Measurements from ENCODE around the gene SIPA1. TPM values are rescaled to one million over a fixed set of nuclear protein-coding genes. Genes with fewer than 3 reads are reported as not detected.

SIPA1 gene
- total and polyA plus RNA-seq, 2 of the 13 experiments (the other 11 are each of a cell fraction or from before 2014, with no cell fraction given), result 5.8 to 7.7 TPM

DNA sequence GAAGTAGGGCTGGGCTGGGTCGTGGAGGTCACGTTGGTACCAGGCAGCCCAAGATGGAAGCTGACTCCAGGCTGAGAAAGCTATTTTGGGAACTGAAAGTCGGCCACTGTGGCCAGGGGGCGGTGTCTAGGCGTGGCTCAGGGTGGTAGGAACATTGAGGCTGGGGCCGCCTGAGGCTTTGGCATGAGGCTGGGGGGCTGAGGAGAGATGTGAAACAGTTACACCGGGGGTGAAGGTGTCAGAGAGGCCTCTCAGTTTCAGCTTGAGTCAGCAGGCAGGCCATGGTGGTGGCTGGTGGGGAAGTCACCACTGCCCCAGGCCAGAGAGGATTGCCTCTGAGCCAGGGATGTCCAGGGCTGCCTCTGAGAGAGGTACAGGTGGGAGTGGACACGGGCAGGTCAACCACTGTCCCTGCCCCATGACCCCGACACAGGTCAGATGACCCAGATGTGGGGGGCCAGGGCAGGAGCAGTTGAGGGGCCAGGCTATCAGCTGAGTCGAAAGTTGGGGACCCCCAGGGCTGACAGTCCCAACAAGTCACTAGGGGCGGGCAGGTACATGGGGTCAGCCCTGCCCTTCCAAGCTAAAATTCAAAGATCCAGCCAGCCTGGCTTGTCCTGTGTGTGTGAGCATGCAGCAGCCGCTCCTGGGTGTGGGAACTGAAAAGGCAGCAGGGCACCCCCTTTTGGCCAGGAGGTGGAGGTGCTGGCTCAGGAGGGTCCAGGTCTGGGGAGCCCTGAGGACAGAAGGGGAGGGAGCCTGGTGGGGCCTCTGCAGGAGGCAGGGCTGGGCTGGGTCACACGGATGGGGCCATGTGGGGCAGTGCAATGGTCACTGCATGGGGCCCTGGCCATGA, 49.5 kb upstream of the SIPA1 start (continued):
- TF ChIP-seq, protein P1, sequence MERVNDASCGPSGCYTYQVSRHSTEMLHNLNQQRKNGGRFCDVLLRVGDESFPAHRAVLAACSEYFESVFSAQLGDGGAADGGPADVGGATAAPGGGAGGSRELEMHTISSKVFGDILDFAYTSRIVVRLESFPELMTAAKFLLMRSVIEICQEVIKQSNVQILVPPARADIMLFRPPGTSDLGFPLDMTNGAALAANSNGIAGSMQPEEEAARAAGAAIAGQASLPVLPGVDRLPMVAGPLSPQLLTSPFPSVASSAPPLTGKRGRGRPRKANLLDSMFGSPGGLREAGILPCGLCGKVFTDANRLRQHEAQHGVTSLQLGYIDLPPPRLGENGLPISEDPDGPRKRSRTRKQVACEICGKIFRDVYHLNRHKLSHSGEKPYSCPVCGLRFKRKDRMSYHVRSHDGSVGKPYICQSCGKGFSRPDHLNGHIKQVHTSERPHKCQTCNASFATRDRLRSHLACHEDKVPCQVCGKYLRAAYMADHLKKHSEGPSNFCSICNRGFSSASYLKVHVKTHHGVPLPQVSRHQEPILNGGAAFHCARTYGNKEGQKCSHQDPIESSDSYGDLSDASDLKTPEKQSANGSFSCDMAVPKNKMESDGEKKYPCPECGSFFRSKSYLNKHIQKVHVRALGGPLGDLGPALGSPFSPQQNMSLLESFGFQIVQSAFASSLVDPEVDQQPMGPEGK (CRISPR knock-in tag; IDR thresholded peaks at IDR 0.05), result peak; percentile 39; the same call in 1 of the 2 replicates
- TF ChIP-seq ZNF792 (CRISPR knock-in tag; IDR thresholded peaks at IDR 0.05), result 0 out of 2 replicates have a peak, but pooled peaks have one; percentile 25
- TF ChIP-seq SRF (IDR thresholded peaks at IDR 0.05; ENCODE audit: low read depth, low read length), result no peak
- TF ChIP-seq, protein P2, sequence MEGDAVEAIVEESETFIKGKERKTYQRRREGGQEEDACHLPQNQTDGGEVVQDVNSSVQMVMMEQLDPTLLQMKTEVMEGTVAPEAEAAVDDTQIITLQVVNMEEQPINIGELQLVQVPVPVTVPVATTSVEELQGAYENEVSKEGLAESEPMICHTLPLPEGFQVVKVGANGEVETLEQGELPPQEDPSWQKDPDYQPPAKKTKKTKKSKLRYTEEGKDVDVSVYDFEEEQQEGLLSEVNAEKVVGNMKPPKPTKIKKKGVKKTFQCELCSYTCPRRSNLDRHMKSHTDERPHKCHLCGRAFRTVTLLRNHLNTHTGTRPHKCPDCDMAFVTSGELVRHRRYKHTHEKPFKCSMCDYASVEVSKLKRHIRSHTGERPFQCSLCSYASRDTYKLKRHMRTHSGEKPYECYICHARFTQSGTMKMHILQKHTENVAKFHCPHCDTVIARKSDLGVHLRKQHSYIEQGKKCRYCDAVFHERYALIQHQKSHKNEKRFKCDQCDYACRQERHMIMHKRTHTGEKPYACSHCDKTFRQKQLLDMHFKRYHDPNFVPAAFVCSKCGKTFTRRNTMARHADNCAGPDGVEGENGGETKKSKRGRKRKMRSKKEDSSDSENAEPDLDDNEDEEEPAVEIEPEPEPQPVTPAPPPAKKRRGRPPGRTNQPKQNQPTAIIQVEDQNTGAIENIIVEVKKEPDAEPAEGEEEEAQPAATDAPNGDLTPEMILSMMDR (CRISPR knock-in tag; IDR thresholded peaks at IDR 0.05), result peak; percentile 86
- no peak for TF ChIP-seq U2AF1 (optimal IDR thresholded peaks at IDR 0.05; ENCODE audit: low read depth, low read length)
- TF ChIP-seq ZNF572 (CRISPR knock-in tag; IDR thresholded peaks at IDR 0.05), result peak; percentile 64; the same call in 1 of the 2 replicates
- no peak for TF ChIP-seq ZNF589 (CRISPR knock-in tag; conservative IDR thresholded peaks at IDR 0.05)
- no peak for TF ChIP-seq MYC (CRISPR knock-in tag; IDR thresholded peaks at IDR 0.05; ENCODE audit: borderline replicate concordance)
- TF ChIP-seq ZNF674 (CRISPR knock-in tag; IDR thresholded peaks at IDR 0.05; ENCODE audit: low read depth), result no peak
- TF ChIP-seq, protein P3, sequence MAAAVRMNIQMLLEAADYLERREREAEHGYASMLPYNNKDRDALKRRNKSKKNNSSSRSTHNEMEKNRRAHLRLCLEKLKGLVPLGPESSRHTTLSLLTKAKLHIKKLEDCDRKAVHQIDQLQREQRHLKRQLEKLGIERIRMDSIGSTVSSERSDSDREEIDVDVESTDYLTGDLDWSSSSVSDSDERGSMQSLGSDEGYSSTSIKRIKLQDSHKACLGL (CRISPR knock-in tag; IDR thresholded peaks at IDR 0.05), result 0 out of 2 replicates have a peak, but pooled peaks have one; percentile 24
- peak; percentile 78 for TF ChIP-seq STAG1 (CRISPR knock-in tag; IDR thresholded peaks at IDR 0.05)
- TF ChIP-seq TMF1 (CRISPR knock-in tag; IDR thresholded peaks at IDR 0.05; ENCODE audit: low read depth), result no peak
- TF ChIP-seq NR2C2 (CRISPR knock-in tag; IDR thresholded peaks at IDR 0.05; ENCODE audit: borderline replicate concordance), result peak; percentile 16; the same call in 1 of the 2 replicates
- no peak for TF ChIP-seq LCORL (IDR thresholded peaks at IDR 0.05)
- TF ChIP-seq LCORL (CRISPR knock-in tag; IDR thresholded peaks at IDR 0.05), result no peak
- no peak for TF ChIP-seq ZNF672 (CRISPR knock-in tag; IDR thresholded peaks at IDR 0.05)
- no peak for TF ChIP-seq TOE1 (CRISPR knock-in tag; IDR thresholded peaks at IDR 0.05)
- TF ChIP-seq CAMTA2 (CRISPR knock-in tag; IDR thresholded peaks at IDR 0.05; ENCODE audit: borderline replicate concordance), result no peak
- 0 out of 2 replicates have a peak, but pooled peaks have one; percentile 8 for TF ChIP-seq HNF4A (CRISPR knock-in tag; IDR thresholded peaks at IDR 0.05)
- no peak for TF ChIP-seq ZNF225 (CRISPR knock-in tag; IDR thresholded peaks at IDR 0.05)
- TF ChIP-seq CCAR2 (optimal IDR thresholded peaks at IDR 0.05; ENCODE audit: low read depth, low read length), result no peak
- 0 out of 2 replicates have a peak, but pooled peaks have one; percentile 25 for TF ChIP-seq HDAC1 (CRISPR knock-in tag; IDR thresholded peaks at IDR 0.05)
- TF ChIP-seq, protein P4, sequence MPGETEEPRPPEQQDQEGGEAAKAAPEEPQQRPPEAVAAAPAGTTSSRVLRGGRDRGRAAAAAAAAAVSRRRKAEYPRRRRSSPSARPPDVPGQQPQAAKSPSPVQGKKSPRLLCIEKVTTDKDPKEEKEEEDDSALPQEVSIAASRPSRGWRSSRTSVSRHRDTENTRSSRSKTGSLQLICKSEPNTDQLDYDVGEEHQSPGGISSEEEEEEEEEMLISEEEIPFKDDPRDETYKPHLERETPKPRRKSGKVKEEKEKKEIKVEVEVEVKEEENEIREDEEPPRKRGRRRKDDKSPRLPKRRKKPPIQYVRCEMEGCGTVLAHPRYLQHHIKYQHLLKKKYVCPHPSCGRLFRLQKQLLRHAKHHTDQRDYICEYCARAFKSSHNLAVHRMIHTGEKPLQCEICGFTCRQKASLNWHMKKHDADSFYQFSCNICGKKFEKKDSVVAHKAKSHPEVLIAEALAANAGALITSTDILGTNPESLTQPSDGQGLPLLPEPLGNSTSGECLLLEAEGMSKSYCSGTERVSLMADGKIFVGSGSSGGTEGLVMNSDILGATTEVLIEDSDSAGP (CRISPR knock-in tag; IDR thresholded peaks at IDR 0.05; ENCODE audit: borderline replicate concordance), result 0 out of 2 replicates have a peak, but pooled peaks have one; percentile 14
- no peak for TF ChIP-seq ZNF138 (CRISPR knock-in tag; IDR thresholded peaks at IDR 0.05; ENCODE audit: low read depth)
- 0 out of 2 replicates have a peak, but pooled peaks have one; percentile 32 for TF ChIP-seq ZNF598 (CRISPR knock-in tag; IDR thresholded peaks at IDR 0.05; ENCODE audit: borderline replicate concordance)
